ENCODE measurements around the gene SEZ6.

GRCh38 chr17:28917029-28917428 lies 88.8 kb downstream of the SEZ6 start:
- no peak for TF ChIP-seq CTCF (conservative IDR thresholded peaks at IDR 0.05 in 1 of 2, IDR thresholded peaks at IDR 0.05 in 1 of 2; ENCODE audit: extremely low read depth in 1 of 2, insufficient read depth in 1 of 2, low read depth in 1 of 2, low read length in 2 of 2)
- no peak for TF ChIP-seq EZH2 (IDR thresholded peaks at IDR 0.05; ENCODE audit: borderline replicate concordance, low read length)

Data from mammary epithelial cell (primary cell).